ENCODE results near the gene NXPE1. TPM values are rescaled to one million over a fixed set of nuclear protein-coding genes. Genes with fewer than 3 reads are reported as not detected.

NXPE1 gene
- total and polyA plus RNA-seq, 8 donors = 0.08 to 0.15 TPM; not detected in 6

- intact Hi-C loops (cut with DNase I) = no loop called here
- no peak overlapping the region for H3K4me3 ChIP-seq
- H3K27ac ChIP-seq = no peak overlapping the region
Measured at GRCh38 chr11:114598461-114598860, 38.8 kb upstream of the NXPE1 start.

GRCh38 chr11:114596175-114596919 lies 36.7 kb upstream of the NXPE1 start:
- intact Hi-C loops (cut with DNase I) = no loop called here
- Histone ChIP-seq H3K4me1 (no peaks in the 10 kb centered on the region), H3K27me3 (no peaks in the 10 kb centered on the region), H3K9me3 (no peaks in the 10 kb centered on the region), H3K4me3 (no peak overlapping the region), H3K36me3 (no peaks in the 10 kb centered on the region), H3K27ac (no peak overlapping the region)
- no peak for DNase-seq
- TF ChIP-seq CTCF (IDR thresholded peaks at IDR 0.05) = no peak
- no peak for ATAC-seq

More at GRCh38 chr11:114598461-114598860, 38.8 kb upstream of the NXPE1 start:
- Histone ChIP-seq H3K36me3 (no peaks in the 10 kb centered on the region), H3K4me1 (no peaks in the 10 kb centered on the region), H3K9me3 (no peaks in the 10 kb centered on the region), H3K27me3 (no peaks in the 10 kb centered on the region)
- peak in 1 of 4 donors; percentile 22 for DNase-seq
- no peak for TF ChIP-seq CTCF (IDR thresholded peaks at IDR 0.05)
- no peak for ATAC-seq

- no peak for DNase-seq
- H3K27me3 ChIP-seq = no peaks in the 10 kb centered on the region
- H3K4me1 ChIP-seq = no peaks in the 10 kb centered on the region
- intact Hi-C loops (cut with DNase I) = no loop called here
- no peaks in the 10 kb centered on the region for H3K36me3 ChIP-seq
- no peak for TF ChIP-seq CTCF (IDR thresholded peaks at IDR 0.05)
- H3K9me3 ChIP-seq = no peaks in the 10 kb centered on the region
- no peak within 1 kb of the TSS for H3K4me3 ChIP-seq
- ATAC-seq = no peak
- H3K27ac ChIP-seq = no peak within 1 kb of the TSS
Measured at GRCh38 chr11:114595571-114595970, 35.9 kb upstream of the NXPE1 start, which contains the start of gene NXPE4. TSS of gene NXPE4 (minus strand) at chr11:114595786. CDS start at chr11:114594759, 1,027 bp downstream.

GRCh38 chr11:114594703-114595102 lies 35.0 kb upstream of the NXPE1 start:
- Histone ChIP-seq H3K9me3 (no peaks in the 10 kb centered on the region), H3K4me3 (no peak overlapping the region), H3K27me3 (no peaks in the 10 kb centered on the region), H3K36me3 (no peaks in the 10 kb centered on the region), H3K4me1 (no peaks in the 10 kb centered on the region), H3K27ac (no peak overlapping the region)
- no peak for ATAC-seq
- no peak for TF ChIP-seq CTCF (IDR thresholded peaks at IDR 0.05)
- no peak for DNase-seq
- intact Hi-C loops (cut with DNase I) = no loop called here

- intact Hi-C loops (cut with DNase I) = no loop called here
Measured at GRCh38 chr11:114587398-114587953, 27.8 kb upstream of the NXPE1 start.

More at GRCh38 chr11:114587398-114587953, 27.8 kb upstream of the NXPE1 start:
- Histone ChIP-seq H3K27ac (no peak overlapping the region), H3K9me3 (peaks cover 0 to 51% of the 10 kb centered on the region in 2 donors), H3K4me1 (no peaks in the 10 kb centered on the region), H3K4me3 (no peak overlapping the region), H3K36me3 (no peaks in the 10 kb centered on the region), H3K27me3 (no peaks in the 10 kb centered on the region)
- DNase-seq (no peak), ATAC-seq (no peak)
- no peak for TF ChIP-seq CTCF (IDR thresholded peaks at IDR 0.05)

Measured in left lung (tissue), 10 donors.